ENCODE results near the gene FBXO45.

- TF ChIP-seq, protein P1, sequence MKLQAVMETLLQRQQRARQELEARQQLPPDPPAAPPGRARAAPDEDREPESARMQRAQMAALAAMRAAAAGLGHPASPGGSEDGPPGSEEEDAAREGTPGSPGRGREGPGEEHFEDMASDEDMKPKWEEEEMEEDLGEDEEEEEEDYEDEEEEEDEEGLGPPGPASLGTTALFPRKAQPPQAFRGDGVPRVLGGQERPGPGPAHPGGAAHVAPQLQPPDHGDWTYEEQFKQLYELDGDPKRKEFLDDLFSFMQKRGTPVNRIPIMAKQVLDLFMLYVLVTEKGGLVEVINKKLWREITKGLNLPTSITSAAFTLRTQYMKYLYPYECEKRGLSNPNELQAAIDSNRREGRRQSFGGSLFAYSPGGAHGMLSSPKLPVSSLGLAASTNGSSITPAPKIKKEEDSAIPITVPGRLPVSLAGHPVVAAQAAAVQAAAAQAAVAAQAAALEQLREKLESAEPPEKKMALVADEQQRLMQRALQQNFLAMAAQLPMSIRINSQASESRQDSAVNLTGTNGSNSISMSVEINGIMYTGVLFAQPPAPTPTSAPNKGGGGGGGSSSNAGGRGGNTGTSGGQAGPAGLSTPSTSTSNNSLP (IDR thresholded peaks at IDR 0.05; ENCODE audit: borderline replicate concordance, low read depth, low read length) = no peak
- TF ChIP-seq TCF7 (IDR thresholded peaks at IDR 0.05; ENCODE audit: borderline replicate concordance) = no peak
- no peak for TF ChIP-seq NFE2 (IDR thresholded peaks at IDR 0.05; ENCODE audit: low read depth)
- TF ChIP-seq MXI1 (IDR thresholded peaks at IDR 0.05; ENCODE audit: low read depth, low read length) = no peak
- no peak for TF ChIP-seq NBN (IDR thresholded peaks at IDR 0.05; ENCODE audit: low read depth)
- TF ChIP-seq ZNF121 (CRISPR knock-in tag; conservative IDR thresholded peaks at IDR 0.05) = no peak
- TF ChIP-seq RCOR1 (IDR thresholded peaks at IDR 0.05; ENCODE audit: borderline replicate concordance in 1 of 2, low read depth in 2 of 2, low read length in 2 of 2) = no peak
- TF ChIP-seq USF1 (CRISPR knock-in tag; IDR thresholded peaks at IDR 0.05) = no peak
- TF ChIP-seq, protein P2, sequence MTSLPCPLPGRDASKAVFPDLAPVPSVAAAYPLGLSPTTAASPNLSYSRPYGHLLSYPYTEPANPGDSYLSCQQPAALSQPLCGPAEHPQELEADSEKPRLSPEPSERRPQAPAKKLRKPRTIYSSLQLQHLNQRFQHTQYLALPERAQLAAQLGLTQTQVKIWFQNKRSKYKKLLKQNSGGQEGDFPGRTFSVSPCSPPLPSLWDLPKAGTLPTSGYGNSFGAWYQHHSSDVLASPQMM (CRISPR knock-in tag; IDR thresholded peaks at IDR 0.05) = no peak
- TF ChIP-seq TBL1XR1 (IDR thresholded peaks at IDR 0.05; ENCODE audit: low read length in 2 of 2) = no peak
- no peak for TF ChIP-seq ZZZ3 (IDR thresholded peaks at IDR 0.05)
Observed at GRCh38 chr3:196590279-196590678, 21.8 kb downstream of the FBXO45 start.
